Adrenal gland (tissue), 12 donors: ENCODE measurements around the gene TCN1. TPM values are rescaled to one million over a fixed set of nuclear protein-coding genes. Genes with fewer than 3 reads are reported as not detected.

Experiments
- DNase-seq, 7 donors: peaks; one replicate each; pipeline ENCODE4 v3.0.0-alpha.2; 2019 to 2020
- H3K27ac ChIP-seq, 5 donors: fragments of 200-600 bp; sonication (generic) in 4 of 5; 1 replicate in 3 of 5; 2 replicates in 2 of 5; pipeline versions ENCODE4 v1.5.1 to v1.8.0; 2016 to 2020; ENCODE audit warnings: mild to moderate bottlenecking in 1 of 5
- H3K27me3 ChIP-seq: fragments of 200-600 bp; 2 replicates; pipeline ENCODE4 v1.8.0; 2021
- H3K36me3 ChIP-seq, 2 donors: fragments of 200-600 bp; replicated peaks in 1 of 2; 1 replicate in 1 of 2; 2 replicates in 1 of 2; pipeline versions ENCODE4 v1.5.1 to v1.8.0; 2018 to 2022
- H3K4me1 ChIP-seq, 2 donors: fragments of 200-600 bp; replicated peaks in 1 of 2; 1 replicate in 1 of 2; 2 replicates in 1 of 2; pipeline versions ENCODE4 v1.5.1 to v1.8.0; 2018 to 2021
- H3K4me3 ChIP-seq, 4 donors: fragments of 200-600 bp; sonication (generic) in 3 of 4; one replicate each; pipeline ENCODE4 v1.5.1; 2016 to 2018
- H3K9me3 ChIP-seq, 3 donors: fragments of 200-600 bp; sonication (generic) in 1 of 3; replicated peaks in 1 of 3; 1 replicate in 2 of 3; 2 replicates in 1 of 3; pipeline versions ENCODE4 v1.5.1 to v1.8.0; 2016 to 2021
- POLR2A ChIP-seq, 2 donors: fragments of 450-650 bp; IDR thresholded peaks; one replicate each; pipeline ENCODE4 v1.6.1; 2017; ENCODE audit warnings: antibody characterized with exemption in 2 of 2, mild to moderate bottlenecking in 2 of 2, moderate library complexity in 1 of 2
- WGBS, 4 donors: extraction: QIAGEN DNeasy Blood & Tissue Kit in 2 of 4; methylation state at CpG; one replicate each; pipeline versions ENCODE4 v1.1.5 to v1.1.7; 2013 to 2017; 5-methylcytosine and 5-hydroxymethylcytosine counted together
- intact Hi-C, 2 donors: fragments of 100-400 bp; cut with DNase I; formaldehyde crosslinking; loops; one replicate each; pipeline versions ENCODE4 v1.14.1 to v1.15.0; 2022 to 2023
- polyA plus RNA-seq, 3 donors: library from polyadenylated mRNA; stranded (reverse); fragments of 200-250 nt in 2 of 3; fragments of 350-450 nt in 1 of 3; fragmentation: Illumina TruSeq in 1 of 3; extraction: RNeasy Lipid Tissue Mini Kit (QIAGEN cat#74804) in 1 of 3; gene quantifications; one replicate each; pipeline ENCODE4 v1.2.3, GENCODE V29; 2013 to 2014
- total RNA-seq, 9 donors: library from RNA; depleted of rRNA in 4 of 9; stranded (reverse); fragments of >200 nt in 4 of 9; fragments of 120-200 nt in 1 of 9; fragmentation: NEBNext Ultra II Directional in 1 of 9; extraction: Animal tissue kit (Norgen Biotek cat#: 25700) in 1 of 9; gene quantifications; one replicate each; pipeline versions ENCODE4 v1.1.0 to v1.2.4, GENCODE V29; 2013 to 2023
- TF ChIP-seq, protein P1 (sequence below), 6 experiments: fragments of 450-650 bp in 4 of 6; fragments of 200-600 bp in 2 of 6; sonication (generic) in 1 of 6; IDR thresholded peaks; 1 replicate in 5 of 6; 2 replicates in 1 of 6; pipeline versions ENCODE4 v1.5.1 to v1.8.0; 2016 to 2021; ENCODE audit warnings: antibody characterized with exemption in 6 of 6, mild to moderate bottlenecking in 2 of 6, moderate library complexity in 1 of 6
- donor health status: healthy with polysubstance abuse.
- donor health status: Bipolar disorder and iron deficiency.
- donor health status: DM: yes; HTN: yes; CAD: no.
- donor health status: DM: no; HTN: no; CAD: no.
- donor health status: DM: no; HTN: no; CAD: no.
- donor health status: DM: yes; HTN: yes; CAD: no.

TCN1 gene
- total and polyA plus RNA-seq, 12 donors, result 0.32 to 0.78 TPM; not detected in 10

DNA sequence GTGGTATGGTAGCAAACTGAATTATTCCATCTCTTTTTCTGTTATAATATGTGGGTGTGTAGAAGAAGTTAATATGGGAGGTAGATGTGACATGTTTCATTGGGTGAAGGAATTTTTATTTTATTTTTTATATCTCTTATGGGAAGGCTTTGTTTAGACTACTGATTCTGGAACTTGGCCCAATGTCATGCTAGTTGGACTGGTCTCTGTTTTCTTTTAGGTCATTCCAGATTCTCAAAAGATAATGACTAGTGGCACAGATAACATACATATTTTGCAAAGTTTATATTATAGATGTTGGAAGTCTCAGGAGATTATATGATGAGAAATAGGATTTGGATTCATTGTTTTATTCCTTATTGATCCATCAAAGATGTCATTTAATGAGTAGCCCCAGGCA is 11.0 kb upstream of the TCN1 start:
- no peak for DNase-seq
- Histone ChIP-seq H3K27ac (no peak overlapping the region), H3K4me1 (no peaks in the 10 kb centered on the region), H3K4me3 (no peak overlapping the region), H3K36me3 (no peaks in the 10 kb centered on the region), H3K9me3 (no peaks in the 10 kb centered on the region), H3K27me3 (no peaks in the 10 kb centered on the region)
- intact Hi-C loops, result no loop called here
- no peak for TF ChIP-seq POLR2A (IDR thresholded peaks at IDR 0.05)
- TF ChIP-seq, protein P1, sequence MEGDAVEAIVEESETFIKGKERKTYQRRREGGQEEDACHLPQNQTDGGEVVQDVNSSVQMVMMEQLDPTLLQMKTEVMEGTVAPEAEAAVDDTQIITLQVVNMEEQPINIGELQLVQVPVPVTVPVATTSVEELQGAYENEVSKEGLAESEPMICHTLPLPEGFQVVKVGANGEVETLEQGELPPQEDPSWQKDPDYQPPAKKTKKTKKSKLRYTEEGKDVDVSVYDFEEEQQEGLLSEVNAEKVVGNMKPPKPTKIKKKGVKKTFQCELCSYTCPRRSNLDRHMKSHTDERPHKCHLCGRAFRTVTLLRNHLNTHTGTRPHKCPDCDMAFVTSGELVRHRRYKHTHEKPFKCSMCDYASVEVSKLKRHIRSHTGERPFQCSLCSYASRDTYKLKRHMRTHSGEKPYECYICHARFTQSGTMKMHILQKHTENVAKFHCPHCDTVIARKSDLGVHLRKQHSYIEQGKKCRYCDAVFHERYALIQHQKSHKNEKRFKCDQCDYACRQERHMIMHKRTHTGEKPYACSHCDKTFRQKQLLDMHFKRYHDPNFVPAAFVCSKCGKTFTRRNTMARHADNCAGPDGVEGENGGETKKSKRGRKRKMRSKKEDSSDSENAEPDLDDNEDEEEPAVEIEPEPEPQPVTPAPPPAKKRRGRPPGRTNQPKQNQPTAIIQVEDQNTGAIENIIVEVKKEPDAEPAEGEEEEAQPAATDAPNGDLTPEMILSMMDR (IDR thresholded peaks at IDR 0.05), result no peak

DNA sequence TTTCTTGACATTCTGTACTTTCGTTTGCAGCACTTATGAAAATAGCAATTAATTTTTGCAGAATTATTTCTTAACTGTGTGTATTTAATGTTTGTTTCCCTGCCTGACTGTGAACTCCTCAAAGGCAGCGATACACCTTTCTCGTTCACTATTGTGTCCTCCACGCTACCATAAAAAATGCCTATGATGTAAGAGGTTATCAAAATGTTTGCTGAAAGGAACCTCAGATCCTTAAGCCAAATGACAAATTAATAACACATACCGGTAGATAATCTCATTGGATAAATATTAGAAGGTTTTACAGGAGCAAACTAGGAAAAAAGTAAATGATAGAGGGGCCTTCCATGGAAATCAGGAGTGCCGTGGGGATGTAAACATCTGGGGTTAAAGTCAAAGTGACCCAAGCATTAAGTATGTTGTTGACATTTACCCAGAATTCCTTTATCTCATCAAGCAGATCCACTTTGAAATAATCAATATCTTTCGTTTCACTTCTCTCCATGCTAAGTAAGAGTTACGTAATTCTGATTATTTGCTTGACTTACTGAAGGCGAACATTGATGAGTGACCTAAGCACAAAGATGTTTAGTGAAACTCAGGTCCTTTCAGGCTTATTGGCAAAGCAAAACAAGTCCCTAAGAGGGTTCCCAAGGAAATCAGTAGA is 9.7 kb upstream of the TCN1 start:
- no peak for DNase-seq
- H3K27ac ChIP-seq, result no peak overlapping the region
- WGBS, 4 donors, result 68 to 77% (median 76%) methylated on average over 9 of the region's 9 CpGs
- no peaks in the 10 kb centered on the region for H3K36me3 ChIP-seq
- no peak for TF ChIP-seq POLR2A (IDR thresholded peaks at IDR 0.05)
- TF ChIP-seq, protein P1 (IDR thresholded peaks at IDR 0.05), result no peak
- H3K9me3 ChIP-seq, result no peaks in the 10 kb centered on the region
- no peaks in the 10 kb centered on the region for H3K27me3 ChIP-seq
- no peaks in the 10 kb centered on the region for H3K4me1 ChIP-seq
- intact Hi-C loops, result no loop called here
- H3K4me3 ChIP-seq, result no peak overlapping the region

DNA sequence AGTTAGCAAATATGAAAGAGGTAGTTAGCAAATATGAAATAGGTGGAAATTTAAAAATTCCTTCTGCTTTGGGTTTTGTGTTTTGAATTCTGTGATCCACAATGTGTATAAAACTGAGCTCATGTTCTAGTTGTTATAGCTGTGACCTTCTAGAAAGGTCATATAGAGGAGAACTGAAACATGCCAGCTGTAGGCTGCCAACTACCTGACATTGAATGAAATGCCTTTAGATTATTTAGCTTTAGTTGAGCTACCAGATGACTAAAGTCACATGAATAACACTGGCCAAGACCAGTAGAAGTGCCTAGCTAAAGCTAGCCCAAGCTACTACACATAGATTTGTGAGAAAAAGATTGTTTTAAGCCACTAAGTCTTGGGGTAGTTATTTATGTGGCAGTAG is 5.8 kb upstream of the TCN1 start:
- Histone ChIP-seq H3K4me1 (no peaks in the 10 kb centered on the region), H3K27me3 (no peaks in the 10 kb centered on the region), H3K9me3 (peaks cover 0 to 6% (median 0%) of the 10 kb centered on the region in 3 donors), H3K27ac (no peak overlapping the region), H3K4me3 (no peak overlapping the region), H3K36me3 (no peaks in the 10 kb centered on the region)
- intact Hi-C loops, result no loop called here
- DNase-seq, result no peak
- TF ChIP-seq POLR2A (IDR thresholded peaks at IDR 0.05), result no peak
- TF ChIP-seq, protein P1 (IDR thresholded peaks at IDR 0.05), result no peak

DNA sequence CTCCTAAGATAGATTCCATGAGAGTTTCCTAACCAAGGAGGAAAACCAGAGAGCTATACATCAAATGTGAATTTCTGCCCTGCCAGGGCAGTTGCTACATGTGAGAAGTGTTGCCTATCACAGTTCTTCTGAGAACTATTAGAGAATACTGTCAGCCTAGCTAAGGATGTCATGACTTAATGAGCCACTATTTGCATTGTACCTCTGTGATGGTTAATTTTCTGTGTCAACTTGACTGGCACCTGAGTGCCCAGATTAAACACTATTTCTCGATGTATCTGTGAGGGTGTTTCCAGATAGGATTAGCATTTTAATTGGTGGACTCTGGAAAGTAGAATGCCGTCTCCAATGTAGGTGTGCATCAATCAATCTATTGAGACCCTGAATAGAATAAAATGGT is 1.7 kb upstream of the TCN1 start:
- WGBS, 4 donors, result 60 to 87% (median 81%) methylated on average over 2 of the region's 2 CpGs
- DNase-seq, result no peak
- intact Hi-C loops, result no loop called here
- Histone ChIP-seq H3K4me1 (no peaks in the 10 kb centered on the region), H3K36me3 (no peaks in the 10 kb centered on the region), H3K27me3 (no peaks in the 10 kb centered on the region), H3K27ac (no peak overlapping the region), H3K9me3 (peaks cover 0 to 6% (median 0%) of the 10 kb centered on the region in 3 donors), H3K4me3 (no peak overlapping the region)
- TF ChIP-seq POLR2A (IDR thresholded peaks at IDR 0.05), result no peak
- TF ChIP-seq, protein P1 (IDR thresholded peaks at IDR 0.05), result no peak
